ENCODE measurements around the gene ADAM15. TPM values are rescaled to one million over a fixed set of nuclear protein-coding genes. Genes with fewer than 3 reads are reported as not detected.

ADAM15 gene
- total RNA-seq, 1 donor from 2014 or later: 186 TPM

- TF ChIP-seq, protein P1, sequence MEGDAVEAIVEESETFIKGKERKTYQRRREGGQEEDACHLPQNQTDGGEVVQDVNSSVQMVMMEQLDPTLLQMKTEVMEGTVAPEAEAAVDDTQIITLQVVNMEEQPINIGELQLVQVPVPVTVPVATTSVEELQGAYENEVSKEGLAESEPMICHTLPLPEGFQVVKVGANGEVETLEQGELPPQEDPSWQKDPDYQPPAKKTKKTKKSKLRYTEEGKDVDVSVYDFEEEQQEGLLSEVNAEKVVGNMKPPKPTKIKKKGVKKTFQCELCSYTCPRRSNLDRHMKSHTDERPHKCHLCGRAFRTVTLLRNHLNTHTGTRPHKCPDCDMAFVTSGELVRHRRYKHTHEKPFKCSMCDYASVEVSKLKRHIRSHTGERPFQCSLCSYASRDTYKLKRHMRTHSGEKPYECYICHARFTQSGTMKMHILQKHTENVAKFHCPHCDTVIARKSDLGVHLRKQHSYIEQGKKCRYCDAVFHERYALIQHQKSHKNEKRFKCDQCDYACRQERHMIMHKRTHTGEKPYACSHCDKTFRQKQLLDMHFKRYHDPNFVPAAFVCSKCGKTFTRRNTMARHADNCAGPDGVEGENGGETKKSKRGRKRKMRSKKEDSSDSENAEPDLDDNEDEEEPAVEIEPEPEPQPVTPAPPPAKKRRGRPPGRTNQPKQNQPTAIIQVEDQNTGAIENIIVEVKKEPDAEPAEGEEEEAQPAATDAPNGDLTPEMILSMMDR (IDR thresholded peaks at IDR 0.05; ENCODE audit: insufficient read depth, low read length, poor library complexity, severe bottlenecking): no peak
- DNase-seq (ENCODE audit: low read depth): no peak
- Histone ChIP-seq H3K4me3 (ENCODE audit: low read depth, low read length) (no peak overlapping the region), H3K36me3 (ENCODE audit: control insufficient read depth, insufficient read depth, low read length) (no peaks in the 10 kb centered on the region), H3K27me3 (ENCODE audit: control insufficient read depth, insufficient read depth, low read length) (peaks cover 59% of the 10 kb centered on the region)
These were observed 31.4 kb downstream of the ADAM15 start for GRCh38 chr1:155082301-155083051.

DNA sequence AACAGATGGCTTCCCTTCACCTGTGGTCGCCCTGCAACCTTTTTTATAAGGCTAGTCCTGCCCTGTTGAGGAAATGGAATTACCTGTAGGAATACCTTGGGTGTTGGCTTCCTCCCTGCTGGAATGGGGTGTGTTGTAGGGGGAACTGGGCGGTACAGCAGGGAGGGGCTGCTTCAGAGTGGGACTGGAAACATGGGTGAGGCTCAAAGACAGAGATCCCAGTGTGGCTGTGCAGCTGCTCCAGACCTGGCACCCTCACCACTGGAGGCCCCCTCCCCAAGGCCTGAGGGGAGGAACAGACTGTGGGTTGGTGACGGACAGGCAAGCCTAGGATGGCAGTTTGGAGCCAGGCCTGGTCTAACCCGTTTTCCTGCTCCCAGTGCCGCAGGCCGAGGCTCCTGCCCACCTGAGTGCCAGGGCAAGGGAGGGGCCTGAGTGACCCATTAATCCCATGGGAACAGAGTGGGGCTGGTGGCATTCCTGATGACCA lies 32.0 kb downstream of the ADAM15 start:
- H3K4me3 ChIP-seq (ENCODE audit: low read depth, low read length): no peak overlapping the region
- peaks cover 58% of the 10 kb centered on the region for H3K27me3 ChIP-seq (ENCODE audit: control insufficient read depth, insufficient read depth, low read length)
- no peaks in the 10 kb centered on the region for H3K36me3 ChIP-seq (ENCODE audit: control insufficient read depth, insufficient read depth, low read length)
- DNase-seq (ENCODE audit: low read depth): no peak
- TF ChIP-seq, protein P1 (IDR thresholded peaks at IDR 0.05; ENCODE audit: insufficient read depth, low read length, poor library complexity, severe bottlenecking): no peak

- no peak for DNase-seq (ENCODE audit: low read depth)
- Histone ChIP-seq H3K36me3 (ENCODE audit: control insufficient read depth, insufficient read depth, low read length) (no peaks in the 10 kb centered on the region), H3K27me3 (ENCODE audit: control insufficient read depth, insufficient read depth, low read length) (peaks cover 51% of the 10 kb centered on the region), H3K4me3 (ENCODE audit: low read depth, low read length) (peak overlapping the region; percentile 25)
- TF ChIP-seq, protein P1 (IDR thresholded peaks at IDR 0.05; ENCODE audit: insufficient read depth, low read length, poor library complexity, severe bottlenecking): no peak
These were observed 33.0 kb downstream of the ADAM15 start for GRCh38 chr1:155083865-155084721.

- TF ChIP-seq, protein P1 (IDR thresholded peaks at IDR 0.05; ENCODE audit: insufficient read depth, low read length, poor library complexity, severe bottlenecking): peak; percentile 93
- Histone ChIP-seq H3K36me3 (ENCODE audit: control insufficient read depth, insufficient read depth, low read length) (no peaks in the 10 kb centered on the region), H3K4me3 (ENCODE audit: low read depth, low read length) (peak overlapping the region; percentile 44), H3K27me3 (ENCODE audit: control insufficient read depth, insufficient read depth, low read length) (peaks cover 43% of the 10 kb centered on the region)
- peak; percentile 69 for DNase-seq (ENCODE audit: low read depth)
These were observed 33.8 kb downstream of the ADAM15 start for GRCh38 chr1:155084722-155085503.

- TF ChIP-seq, protein P1 (IDR thresholded peaks at IDR 0.05; ENCODE audit: insufficient read depth, low read length, poor library complexity, severe bottlenecking): no peak
- DNase-seq (ENCODE audit: low read depth): no peak
- Histone ChIP-seq H3K4me3 (ENCODE audit: low read depth, low read length) (peak overlapping the region; percentile 44), H3K36me3 (ENCODE audit: control insufficient read depth, insufficient read depth, low read length) (no peaks in the 10 kb centered on the region), H3K27me3 (ENCODE audit: control insufficient read depth, insufficient read depth, low read length) (peaks cover 36% of the 10 kb centered on the region)
These were observed 34.5 kb downstream of the ADAM15 start for GRCh38 chr1:155085504-155086127.

All from kidney epithelial cell (primary cell).